ENCODE measurements around the gene TMEM63A.
"Not testable (repeated sequence)": the region's sequence is repeated elsewhere in the genome, so short reads cannot be mapped to it uniquely, and the experiment has no call there.

The TMEM63A gene

DNA sequence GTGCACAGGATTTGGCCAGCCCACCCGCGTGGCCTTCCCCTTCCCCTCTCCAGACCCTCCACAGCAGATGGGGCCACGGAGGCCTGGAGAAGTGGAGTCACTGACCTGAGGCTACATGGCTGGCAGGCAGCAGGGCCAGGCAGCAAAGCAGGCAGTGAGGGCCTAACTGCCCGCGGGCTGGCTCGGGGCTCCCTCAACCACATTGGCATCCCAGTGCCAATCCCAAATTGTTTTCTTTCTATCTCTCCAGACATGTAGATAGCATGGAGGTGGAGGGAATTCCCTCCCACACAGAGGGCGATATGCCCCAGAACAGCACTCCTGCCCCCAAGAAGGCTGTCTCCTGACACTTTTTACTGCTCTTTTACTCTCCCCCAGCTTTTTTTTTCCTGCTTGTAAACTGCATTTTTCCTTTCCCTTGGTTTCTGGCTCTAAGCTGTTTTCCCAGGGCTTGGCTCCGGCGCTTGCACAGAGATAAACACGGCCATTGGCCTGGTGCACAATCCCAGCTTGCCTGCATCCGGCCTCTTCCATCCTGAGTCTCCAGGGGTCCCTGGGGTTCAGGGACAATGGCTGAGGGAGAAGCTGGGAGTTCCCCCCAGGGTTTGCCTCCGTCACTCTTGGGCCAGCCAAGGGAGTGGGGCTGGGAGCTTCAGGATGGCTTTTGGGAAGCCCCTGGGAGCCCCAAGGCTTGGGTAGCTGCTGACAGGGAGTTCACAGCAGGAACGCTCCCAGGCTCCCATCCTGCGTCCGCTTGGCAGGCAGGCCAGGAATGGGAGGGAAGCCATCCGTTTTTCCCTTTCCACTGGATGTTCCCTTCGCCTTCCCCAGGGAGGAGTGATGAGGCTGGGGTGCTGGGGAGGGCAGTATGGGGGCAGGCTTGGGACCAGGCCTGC is 65.3 kb downstream of the TMEM63A start:
- DNase-seq, result no peak

DNA sequence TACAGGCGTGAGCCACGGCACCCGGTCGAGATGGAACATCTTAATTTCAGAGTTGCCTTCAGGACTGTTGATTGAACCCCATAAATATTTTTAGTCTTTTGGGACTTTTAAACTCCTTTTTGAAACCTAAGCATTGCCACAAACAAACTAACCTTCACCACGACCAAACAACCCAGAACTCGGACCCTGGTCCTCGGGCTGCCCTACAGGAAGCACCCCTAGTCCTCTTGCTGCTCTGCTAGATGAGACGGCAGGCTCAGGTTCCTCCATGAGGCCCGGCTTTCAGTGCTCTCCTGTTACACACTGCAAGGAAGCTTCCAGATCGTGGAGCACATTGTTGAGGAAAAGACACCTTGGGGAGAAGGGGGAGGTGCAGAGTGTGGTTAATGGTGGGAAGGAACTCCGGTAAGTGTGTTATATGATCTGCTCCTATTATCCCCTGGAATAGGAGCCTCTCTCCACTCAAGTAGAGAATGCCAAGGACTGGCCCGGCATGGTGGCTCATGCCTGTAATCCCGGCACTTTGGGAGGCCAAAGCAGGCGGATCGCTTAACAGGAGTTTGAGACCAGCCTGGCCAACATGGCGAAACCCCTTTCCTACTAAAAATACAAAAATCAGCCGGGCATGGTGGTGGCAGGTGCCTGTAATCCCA is 66.5 kb downstream of the TMEM63A start:
- no peak for DNase-seq

DNA sequence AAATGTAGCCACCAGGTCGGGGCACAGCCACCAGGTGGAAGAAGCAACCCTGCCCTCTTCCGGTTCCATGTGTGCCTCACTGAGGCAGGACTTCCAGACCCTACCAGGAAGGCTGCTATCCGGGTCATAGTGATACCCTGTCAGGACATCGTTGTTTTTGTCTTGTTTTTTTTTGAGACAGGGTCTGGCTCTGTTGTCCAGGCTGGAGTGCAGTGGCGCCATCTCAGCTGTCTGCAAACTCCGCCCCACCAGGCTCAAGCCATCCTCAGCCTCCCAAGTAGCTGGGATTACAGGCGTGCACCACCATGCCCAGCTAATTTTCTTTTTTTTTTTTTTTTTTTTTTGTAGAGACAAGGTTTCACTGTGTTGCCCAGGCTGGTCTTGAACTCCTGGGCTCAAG is 67.1 kb downstream of the TMEM63A start:
- not testable (repeated sequence) for DNase-seq

DNA sequence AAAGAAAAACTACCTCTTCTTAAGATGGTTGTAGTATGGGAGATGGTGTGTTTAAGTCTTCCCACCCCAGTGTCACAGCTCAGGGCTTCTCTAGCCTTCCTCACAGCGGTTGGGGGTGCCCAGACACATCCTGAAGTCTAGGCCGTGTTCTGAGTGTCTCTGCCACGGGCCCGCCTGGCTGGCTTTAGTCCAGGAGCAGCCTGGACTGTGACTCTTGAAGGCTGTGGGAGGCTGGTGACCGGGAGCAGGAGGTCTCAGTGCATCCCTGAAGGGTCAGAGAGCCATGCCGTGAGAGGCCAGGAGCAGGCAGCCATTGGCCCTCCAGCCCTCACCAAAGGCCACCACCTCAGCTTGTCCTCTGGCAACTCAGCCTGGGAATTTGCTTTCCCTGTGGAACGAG is 67.8 kb downstream of the TMEM63A start:
- DNase-seq, result no peak

DNA sequence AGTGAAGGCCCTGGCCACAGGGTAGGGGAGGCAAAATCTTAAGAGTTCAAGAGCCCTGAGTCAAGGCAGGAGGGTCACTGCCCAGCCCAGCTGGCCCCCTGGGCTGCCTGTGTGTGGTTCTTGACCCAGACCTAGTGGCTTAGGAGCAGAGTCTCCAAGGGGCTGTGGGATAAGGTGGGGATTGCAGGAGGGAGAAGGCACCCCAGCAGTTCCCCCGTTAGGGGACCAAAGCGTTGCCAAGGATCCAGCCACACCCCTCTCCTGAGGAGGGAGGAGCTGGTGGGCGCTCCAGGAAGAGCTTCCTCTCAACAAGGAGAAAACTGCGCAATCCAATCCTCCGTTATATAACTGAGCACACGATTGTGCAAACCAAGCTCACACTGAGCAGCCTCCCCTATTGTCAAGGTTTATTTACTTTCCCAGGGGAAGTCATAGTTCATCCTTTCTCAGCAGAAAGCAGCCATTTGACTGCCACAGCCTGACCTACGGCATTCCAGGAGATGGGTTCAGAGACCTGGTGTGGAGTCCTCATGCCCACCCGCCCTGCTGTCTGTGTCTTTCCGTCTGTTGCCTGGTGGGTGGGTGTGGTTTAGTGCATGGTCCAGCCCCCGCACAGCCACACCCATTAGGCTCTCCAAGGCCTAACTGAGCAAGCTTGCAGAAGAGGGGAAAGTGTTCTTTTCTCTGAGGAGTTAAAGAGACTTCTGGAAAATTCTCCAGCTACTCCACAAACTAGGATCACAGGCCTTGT is 68.8 kb downstream of the TMEM63A start:
- DNase-seq, result no peak

DNA sequence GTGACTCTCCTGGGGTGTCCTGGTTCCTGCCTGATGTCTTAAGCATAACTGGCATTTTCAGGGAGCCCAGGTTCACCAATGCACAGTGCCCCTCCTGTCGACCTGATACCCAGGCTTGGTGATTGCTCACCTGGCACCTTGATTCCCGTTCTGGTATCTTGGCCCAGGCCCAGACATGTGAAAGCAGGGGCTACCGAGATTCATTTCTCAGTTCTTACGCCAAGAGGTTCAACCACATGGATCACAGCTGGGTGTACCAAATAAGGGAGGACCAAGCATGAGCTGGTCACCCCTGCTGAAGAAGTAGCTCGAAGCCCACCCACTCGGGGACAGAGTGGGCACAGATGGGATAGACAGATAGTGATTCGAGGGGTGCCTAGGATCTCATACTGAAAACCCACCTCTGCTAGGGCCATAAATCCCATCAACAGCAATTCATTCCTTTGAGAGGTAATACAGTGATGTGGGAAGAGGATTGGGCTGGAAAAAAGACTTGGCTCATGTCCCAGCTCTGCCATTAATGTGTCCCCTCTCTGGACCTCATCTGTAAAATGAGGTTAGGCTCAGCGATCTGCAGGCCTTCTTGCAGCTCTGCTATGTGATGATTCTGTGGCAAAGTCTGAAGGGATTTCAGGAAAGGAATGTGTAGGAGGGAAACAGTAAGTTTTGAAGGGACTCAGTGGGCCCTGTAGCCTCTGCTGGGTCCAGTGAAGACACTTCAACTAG is 69.5 kb downstream of the TMEM63A start:
- no peak for DNase-seq

DNA sequence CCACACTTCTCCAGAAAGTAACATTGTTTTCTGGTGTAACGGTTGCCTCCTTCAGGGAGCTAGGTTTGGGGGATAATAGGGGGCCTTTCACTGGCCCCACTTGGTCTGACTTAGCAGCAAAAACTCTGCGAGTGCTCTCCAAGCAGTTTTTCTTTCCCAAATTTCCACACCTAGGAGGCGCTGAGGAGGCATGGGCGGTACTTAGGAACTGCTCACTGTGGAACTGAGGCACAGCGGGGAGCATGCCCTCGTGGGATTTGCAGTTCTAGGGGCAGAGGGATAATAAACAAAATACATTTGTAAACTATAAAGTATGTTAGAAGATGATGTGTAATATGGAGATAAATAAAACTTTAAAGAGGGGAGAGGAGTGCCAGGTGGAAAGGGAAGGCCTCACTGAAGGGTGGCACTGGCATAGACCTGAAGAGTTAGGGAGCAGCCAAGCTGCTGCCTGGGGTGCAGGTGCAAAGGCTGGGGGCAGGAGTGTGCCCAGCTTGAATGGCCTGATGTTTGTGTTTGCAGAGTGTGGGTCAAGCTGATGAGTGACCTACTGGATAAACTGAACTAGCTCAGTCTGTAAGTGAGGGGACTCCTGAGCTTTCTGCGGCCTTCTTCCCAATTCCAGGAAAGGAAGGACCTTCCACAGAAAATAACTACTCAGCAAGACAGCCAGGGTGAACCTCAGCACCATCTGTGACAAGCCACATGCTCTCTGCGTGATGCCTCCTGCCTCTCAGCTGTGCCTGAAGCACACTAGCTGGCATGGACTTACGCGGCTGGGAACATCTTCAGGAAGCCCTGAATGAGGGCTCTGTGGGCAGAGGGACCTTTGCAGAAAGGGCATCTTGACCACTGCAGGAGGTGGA is 70.3 kb downstream of the TMEM63A start:
- DNase-seq, result no peak

DNA sequence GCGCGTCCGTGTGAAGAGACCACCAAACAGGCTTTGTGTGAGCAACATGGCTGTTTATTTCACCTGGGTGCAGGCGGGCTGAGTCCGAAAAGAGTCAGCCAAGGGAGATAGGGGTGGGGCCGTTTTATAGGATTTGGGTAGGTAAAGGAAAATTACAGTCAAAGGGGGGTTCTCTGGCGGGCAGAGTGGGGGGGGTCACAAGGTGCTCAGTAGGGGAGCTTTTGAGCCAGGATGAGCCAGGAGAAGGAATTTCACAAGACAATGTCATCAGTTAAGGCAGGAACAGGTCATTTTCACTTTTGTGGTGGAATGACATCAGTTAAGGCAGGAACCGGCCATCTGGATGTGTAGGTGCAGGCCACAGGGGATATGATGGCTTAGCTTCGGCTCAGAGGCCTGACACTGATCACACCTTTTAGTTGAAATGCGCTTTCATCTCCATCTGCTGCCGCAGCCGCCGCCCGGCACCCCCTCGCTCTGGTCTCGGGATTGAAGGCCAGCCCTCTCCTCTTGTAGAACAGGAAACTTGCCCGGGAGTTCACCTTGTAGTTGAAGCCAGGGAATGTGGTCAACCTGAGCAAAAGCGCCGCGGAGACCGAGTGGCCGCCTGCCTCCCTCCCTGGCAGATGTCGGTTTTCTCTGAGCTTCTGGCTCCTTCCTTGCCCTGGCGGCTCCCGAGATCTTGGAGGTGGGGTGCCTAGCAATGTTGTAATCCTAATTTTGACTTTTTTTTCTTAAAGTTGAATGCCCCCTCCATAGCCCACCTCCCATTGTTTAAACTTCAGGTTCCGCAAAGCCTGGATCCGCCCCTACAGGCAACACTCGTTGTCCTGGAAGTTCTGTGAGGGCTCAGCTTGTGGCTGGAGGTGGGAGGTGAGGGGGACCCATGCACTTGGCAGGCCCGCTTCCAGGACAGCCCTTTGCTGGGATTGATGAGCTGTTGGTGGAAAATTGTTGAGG is 71.3 kb downstream of the TMEM63A start:
- DNase-seq, result not testable (repeated sequence)

DNA sequence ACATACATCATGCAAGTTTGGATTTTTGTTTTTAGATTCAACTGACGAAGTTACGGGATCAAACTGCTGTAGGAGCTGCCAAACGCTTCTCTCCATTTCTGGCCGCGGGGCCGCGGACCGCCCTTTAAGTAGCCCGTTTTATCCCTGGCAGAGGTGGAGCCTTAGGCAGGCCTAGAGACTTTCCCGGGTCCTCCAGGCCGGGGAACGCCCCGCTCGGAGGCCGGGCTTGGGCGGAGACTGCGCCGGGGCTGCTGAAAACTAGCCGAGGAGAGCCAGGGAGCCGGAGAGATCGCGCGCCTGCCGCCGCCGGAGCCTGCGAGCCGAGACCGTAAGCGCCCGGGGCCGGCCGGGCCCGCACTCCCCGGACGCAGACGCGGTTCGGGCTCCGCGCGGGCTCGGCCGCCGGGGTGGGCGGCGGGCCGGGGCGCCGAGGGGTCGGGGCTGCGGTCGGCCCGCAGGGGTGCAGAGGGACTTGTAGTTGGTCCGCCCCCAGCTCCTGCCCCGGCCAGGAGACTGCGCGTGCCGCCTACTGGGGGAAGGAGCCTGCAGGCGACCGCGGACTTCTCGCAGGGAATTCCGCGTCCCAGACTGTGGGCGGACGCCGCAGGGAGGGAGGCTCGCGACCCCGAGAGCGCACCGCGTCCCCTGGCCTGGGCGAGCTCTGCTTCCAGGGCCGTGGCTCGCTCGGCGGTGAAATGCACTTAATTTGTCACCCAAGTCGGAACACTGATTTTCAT is 72.2 kb downstream of the TMEM63A start, which contains the start of gene EPHX1:
Gene EPHX1, plus strand, starts transcription at position 283 of the 737 bp plus-strand sequence. CDS start 18,606 bp downstream, outside the sequence.
- DNase-seq, result peak; percentile 84 to 89

DNA sequence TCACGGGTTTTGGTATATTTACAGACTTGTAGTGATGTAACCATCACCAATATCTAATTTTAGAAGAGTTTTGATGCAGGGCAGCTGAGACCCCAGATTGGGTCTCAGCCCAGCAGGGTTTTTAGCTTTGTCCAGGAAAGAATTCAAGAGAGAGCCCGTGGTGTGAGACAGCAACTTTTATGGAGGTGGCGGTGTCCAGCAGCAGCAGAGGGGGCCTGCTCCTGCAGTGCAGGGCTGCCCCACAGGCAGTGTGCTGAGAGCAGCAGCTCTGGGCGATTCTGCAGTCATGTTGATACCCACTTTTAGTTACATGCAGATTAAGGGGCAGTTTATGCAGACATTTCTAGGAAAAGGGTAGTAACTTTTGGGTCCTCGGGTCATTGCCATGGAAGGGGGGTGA is 74.0 kb downstream of the TMEM63A start:
- no peak for DNase-seq

DNA sequence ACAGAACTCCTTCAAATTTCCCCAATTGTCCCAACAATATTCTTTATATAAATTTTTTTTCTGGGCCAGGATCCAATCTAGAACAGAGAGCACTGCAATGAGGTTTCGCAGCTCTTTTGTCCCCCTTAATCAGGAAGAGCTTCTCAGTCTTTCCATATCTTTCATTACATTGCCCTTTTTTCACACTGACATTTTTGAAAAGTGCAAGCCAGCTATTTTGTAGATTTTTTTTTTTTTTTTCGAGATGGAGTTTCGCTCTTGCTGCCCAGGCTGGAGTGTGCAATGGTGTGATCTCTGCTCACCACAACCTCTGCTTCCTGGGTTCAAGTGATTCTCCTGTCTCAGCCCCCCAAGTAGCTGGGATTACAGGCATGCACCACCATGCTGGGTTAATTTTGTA is 75.4 kb downstream of the TMEM63A start:
- not testable (repeated sequence) for DNase-seq

DNA sequence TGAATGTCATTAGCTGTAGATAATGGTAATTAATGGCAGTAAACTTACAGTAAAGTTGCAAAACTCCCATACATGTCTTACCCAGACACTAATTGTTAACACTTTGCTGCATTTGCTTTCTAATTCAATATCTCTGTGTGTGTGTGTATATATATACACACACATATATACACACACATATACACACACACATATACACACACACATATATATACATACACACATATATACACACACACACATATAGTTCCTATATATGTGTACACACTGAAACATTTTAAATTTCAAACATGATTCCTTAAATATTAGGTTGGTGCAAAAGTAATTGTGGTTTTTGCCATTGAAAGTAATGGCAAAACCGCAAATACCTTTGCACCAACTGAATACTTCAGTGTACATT is 75.9 kb downstream of the TMEM63A start:
- no peak for DNase-seq

DNA sequence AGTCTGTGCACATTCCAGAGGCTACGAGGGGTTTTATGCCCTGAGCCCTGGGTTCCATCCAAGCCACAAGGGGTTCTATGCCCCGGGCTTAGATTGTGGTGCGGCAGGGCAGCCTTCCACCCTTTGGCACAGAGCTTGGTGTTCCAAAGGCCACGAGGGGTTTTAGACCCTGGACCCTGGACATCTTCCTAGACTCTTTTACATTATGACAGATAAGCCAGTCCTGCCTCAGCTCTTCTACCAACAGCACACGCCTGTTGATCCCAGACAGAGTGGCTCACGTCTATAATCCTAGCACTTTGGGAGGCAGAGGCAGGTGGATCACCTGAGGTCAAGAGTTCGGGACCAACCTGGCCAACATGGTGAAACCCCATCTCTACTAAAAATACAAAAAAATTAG is 81.0 kb downstream of the TMEM63A start:
- DNase-seq, result not testable (repeated sequence)

DNA sequence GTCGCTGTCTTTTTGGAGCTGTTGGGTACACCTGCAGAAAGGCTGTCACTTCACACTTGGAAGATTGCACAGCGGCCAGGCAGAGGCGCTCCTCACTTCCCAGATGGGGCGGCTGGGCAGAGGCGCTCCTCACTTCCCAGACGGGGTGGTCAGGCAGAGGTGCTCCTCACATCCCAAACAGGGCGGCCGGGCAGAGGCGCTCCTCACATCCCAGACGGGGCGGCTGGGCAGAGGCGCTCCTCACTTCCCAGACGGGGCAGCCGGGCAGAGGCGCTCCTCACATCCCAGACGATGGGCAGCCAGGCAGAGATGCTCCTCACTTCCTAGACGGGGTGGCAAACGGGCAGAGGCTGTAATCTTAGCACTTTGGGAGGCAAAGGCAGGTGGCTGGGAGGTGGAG is 86.1 kb downstream of the TMEM63A start:
- DNase-seq, result not testable (repeated sequence)
